WI38 (cell line): ENCODE data around the gene EDC3.

ENCODE experiments used
- H3K4me3 ChIP-seq: 2 replicates; pipeline ENCODE4 v1.5.1; 2011; ENCODE audit warnings: low read depth, mild to moderate bottlenecking, control low read depth, low read length
- TF ChIP-seq, protein P1 (sequence below): IDR thresholded peaks from 2 replicates; pipeline ENCODE4 v1.5.1; 2012; ENCODE audit warnings: low read depth, mild to moderate bottlenecking, control low read depth, low read length

EDC3 gene

DNA sequence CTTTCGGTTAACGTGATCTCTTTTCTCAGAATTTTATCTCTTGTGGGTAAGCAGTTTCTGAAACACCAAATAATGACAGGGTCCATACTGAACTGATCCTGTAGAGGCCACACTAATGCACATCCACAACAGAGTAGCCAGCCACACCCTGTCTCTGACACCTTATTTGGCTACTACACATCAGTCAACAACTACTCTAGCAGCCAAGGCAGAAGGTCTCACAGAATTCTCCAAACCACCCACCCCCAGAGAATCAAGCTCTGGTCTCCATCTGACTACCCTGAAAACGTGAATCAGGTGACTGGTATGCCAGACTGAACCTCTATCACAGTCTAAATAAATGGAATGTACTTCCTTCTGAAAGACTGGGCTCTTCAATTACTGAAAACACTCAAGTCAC is 38.0 kb downstream of the EDC3 start:
- TF ChIP-seq, protein P1, sequence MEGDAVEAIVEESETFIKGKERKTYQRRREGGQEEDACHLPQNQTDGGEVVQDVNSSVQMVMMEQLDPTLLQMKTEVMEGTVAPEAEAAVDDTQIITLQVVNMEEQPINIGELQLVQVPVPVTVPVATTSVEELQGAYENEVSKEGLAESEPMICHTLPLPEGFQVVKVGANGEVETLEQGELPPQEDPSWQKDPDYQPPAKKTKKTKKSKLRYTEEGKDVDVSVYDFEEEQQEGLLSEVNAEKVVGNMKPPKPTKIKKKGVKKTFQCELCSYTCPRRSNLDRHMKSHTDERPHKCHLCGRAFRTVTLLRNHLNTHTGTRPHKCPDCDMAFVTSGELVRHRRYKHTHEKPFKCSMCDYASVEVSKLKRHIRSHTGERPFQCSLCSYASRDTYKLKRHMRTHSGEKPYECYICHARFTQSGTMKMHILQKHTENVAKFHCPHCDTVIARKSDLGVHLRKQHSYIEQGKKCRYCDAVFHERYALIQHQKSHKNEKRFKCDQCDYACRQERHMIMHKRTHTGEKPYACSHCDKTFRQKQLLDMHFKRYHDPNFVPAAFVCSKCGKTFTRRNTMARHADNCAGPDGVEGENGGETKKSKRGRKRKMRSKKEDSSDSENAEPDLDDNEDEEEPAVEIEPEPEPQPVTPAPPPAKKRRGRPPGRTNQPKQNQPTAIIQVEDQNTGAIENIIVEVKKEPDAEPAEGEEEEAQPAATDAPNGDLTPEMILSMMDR: no peak
- H3K4me3 ChIP-seq: no peak overlapping the region

- H3K4me3 ChIP-seq: no peak overlapping the region
- TF ChIP-seq, protein P1: no peak
These were observed 38.8 kb downstream of the EDC3 start for GRCh38 chr15:74656935-74657535.

GRCh38 chr15:74655424-74655823 is 40.4 kb downstream of the EDC3 start:
- no peak overlapping the region for H3K4me3 ChIP-seq
- TF ChIP-seq, protein P1: no peak

DNA sequence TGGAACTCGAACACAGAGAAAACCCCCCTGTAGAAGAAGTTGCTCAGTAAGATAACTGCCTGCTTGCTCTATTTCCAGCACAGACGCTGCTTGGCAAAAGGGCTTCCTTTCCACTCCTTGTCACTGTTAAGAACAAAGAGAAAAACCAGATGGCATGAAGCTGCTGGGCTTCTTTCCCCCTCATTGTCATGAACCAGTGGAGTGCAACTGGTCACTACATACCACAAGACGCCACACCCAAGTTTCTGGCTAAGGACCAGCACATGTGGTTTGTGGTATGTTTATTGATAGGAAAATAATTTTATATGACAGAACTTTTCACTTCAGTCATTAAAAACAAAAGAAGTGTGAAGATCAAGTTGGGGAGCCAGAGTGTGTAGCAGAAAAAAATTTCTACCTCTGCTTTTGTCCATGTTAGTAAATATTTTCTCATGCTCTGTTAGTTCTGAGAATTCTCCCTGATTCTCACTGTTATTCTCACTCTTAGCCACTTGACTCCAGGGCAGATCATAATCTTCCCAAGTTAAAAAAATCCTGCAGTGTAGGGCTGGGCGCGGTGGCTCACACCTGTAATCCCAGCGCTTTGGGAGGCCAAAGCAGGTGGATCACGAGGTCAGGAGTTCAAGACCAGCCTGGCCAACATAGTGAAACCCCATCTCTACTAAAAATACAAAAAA is 42.3 kb downstream of the EDC3 start:
- TF ChIP-seq, protein P1: no peak
- H3K4me3 ChIP-seq: no peak overlapping the region

DNA sequence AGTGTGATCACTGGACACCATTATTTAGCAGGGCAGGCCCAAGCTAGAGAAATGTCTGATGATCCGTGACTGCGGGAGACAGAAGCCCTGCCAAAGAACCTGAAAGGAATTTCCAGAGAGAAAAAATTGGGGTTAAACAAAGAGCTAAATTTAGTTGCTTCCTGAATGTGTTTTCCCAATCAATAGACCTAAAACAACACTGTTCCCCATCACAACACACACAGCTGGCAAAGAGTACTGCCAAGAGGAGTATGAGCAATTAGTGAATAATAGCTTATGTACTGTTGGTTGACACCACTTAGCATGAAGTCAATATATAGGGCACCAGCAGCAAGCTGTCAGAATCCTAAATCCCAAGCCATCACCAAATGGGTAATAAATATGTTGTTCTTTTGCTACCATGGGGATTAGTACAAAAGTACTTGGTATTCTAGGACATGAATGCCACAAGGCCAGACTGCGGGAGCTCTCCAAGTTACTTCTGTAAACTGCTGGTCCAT is 44.5 kb downstream of the EDC3 start:
- TF ChIP-seq, protein P1: no peak
- no peak overlapping the region for H3K4me3 ChIP-seq

DNA sequence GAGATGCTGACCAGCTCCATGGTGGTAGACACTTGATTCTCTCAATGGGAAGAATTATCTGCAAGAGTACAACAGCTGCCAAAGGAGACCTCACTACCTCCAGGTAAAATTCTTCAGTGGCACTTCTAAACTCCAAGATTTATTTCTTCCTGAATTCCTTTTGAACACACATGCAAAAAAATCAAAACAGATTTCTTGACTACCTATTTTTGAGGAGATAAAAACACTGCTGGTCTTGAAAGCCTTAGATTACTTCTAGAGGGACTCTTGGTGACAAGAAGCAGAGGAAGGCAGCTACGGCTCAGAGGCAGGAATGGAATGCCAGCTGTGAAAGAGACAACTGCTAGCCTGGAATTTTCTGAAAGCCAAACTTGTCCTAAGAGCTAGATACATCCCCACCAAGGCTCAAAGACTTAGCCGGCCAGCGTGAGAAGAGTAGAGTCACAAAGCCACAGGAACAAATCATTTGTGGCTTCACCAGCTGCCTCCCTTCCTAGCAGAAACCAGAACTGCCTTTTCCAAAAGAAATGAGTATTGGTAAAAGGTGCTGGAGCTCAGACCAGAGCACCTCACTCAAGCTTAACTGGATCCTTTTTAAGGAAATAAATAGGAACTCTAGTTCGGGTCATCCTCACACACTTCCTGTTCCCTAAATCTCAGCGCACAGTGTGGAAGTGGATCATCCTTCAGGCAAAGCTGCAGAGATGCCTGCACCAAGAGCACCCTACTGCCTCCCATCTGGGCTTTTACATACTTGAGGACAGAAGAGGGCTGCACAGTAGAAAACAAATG is 47.6 kb downstream of the EDC3 start:
- no peak overlapping the region for H3K4me3 ChIP-seq
- TF ChIP-seq, protein P1: no peak

DNA sequence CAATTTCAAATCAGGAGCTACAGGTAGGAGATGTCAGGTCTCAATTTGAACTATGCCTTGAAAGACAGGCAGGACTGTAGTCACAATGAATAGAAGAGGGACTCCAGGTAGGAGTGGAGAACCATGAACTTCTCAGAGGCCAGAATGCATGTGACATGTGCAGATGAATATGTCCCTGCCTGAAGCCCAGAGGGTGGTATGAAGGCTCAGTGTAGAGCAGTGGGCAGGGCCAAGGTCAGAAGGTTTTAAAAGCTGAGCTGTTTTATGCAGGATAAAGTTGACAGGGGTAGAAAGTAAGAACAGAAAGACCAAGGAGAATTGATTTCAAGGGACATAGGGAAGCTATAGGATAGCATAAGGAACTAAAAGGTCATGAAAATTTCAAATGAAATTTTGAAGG is 49.3 kb downstream of the EDC3 start:
- H3K4me3 ChIP-seq: no peak overlapping the region
- TF ChIP-seq, protein P1: no peak
